ENCODE data around the gene PRKCSH. TPM values are rescaled to one million over a fixed set of nuclear protein-coding genes. Genes with fewer than 3 reads are reported as not detected.
"Not testable (repeated sequence)": the region's sequence is repeated elsewhere in the genome, so short reads cannot be mapped to it uniquely, and the experiment has no call there.

The PRKCSH gene
- 309 and 327 TPM in 2 replicates for total RNA-seq

- intact Hi-C loops (cut with micrococcal nuclease): loop anchor here (1.0 to 5.0 kb wide), 8 partner anchors 13 to 1357 kb away; partner anchors contain the start of genes JUNB, SMARCA4 and ZNF653
Observed at GRCh38 chr19:11435057-11435832, at the start of gene PRKCSH, which contains the start of gene ODAD3. Gene PRKCSH, plus strand, starts transcription at chr19:11435635. Its CDS starts 483 bp downstream, at chr19:11436118. Gene ODAD3, minus strand, starts transcription at chr19:11435121. Its CDS starts 105 bp downstream, at chr19:11435016.

- intact Hi-C loops (cut with micrococcal nuclease): no loop called here
Observed at GRCh38 chr19:11387162-11388034, 48.0 kb upstream of the PRKCSH start.

- intact Hi-C loops (cut with micrococcal nuclease): no loop called here
Observed at GRCh38 chr19:11390359-11390758, 45.1 kb upstream of the PRKCSH start.

- intact Hi-C loops (cut with micrococcal nuclease): no loop called here
Observed at GRCh38 chr19:11390933-11391680, 44.3 kb upstream of the PRKCSH start.

GRCh38 chr19:11397089-11397610, 38.3 kb upstream of the PRKCSH start:
- intact Hi-C loops (cut with micrococcal nuclease): no loop called here

GRCh38 chr19:11399667-11400066, 35.8 kb upstream of the PRKCSH start:
- intact Hi-C loops (cut with micrococcal nuclease): no loop called here

- intact Hi-C loops (cut with micrococcal nuclease): no loop called here
Observed at GRCh38 chr19:11400798-11401197, 34.6 kb upstream of the PRKCSH start.

GRCh38 chr19:11401808-11402543, 33.5 kb upstream of the PRKCSH start:
- intact Hi-C loops (cut with micrococcal nuclease): no loop called here

GRCh38 chr19:11404588-11405222, 30.7 kb upstream of the PRKCSH start:
- intact Hi-C loops (cut with micrococcal nuclease): no loop called here

- intact Hi-C loops (cut with micrococcal nuclease): no loop called here
Observed at GRCh38 chr19:11405846-11406643, 29.4 kb upstream of the PRKCSH start.

- intact Hi-C loops (cut with micrococcal nuclease): not testable (repeated sequence)
Observed at GRCh38 chr19:11406703-11407236, 28.7 kb upstream of the PRKCSH start.

GRCh38 chr19:11408591-11408990, 26.8 kb upstream of the PRKCSH start:
- intact Hi-C loops (cut with micrococcal nuclease): no loop called here

- intact Hi-C loops (cut with micrococcal nuclease): no loop called here
Observed at GRCh38 chr19:11410682-11411081, 24.8 kb upstream of the PRKCSH start.

GRCh38 chr19:11414544-11414943, 20.9 kb upstream of the PRKCSH start:
- intact Hi-C loops (cut with micrococcal nuclease): no loop called here

GRCh38 chr19:11416346-11417052, 18.9 kb upstream of the PRKCSH start:
- intact Hi-C loops (cut with micrococcal nuclease): no loop called here

- intact Hi-C loops (cut with micrococcal nuclease): no loop called here
Observed at GRCh38 chr19:11418094-11418548, 17.3 kb upstream of the PRKCSH start.

- intact Hi-C loops (cut with micrococcal nuclease): no loop called here
Observed at GRCh38 chr19:11418549-11419506, 16.6 kb upstream of the PRKCSH start, which contains the start of gene RGL3. Gene RGL3, minus strand, starts transcription at chr19:11419314. Its CDS starts 36 bp downstream, at chr19:11419278.
